Tibial nerve (tissue), 4 donors: Measurements from ENCODE around the gene KBTBD4. TPM values are rescaled to one million over a fixed set of nuclear protein-coding genes. Genes with fewer than 3 reads are reported as not detected.

Experiments used
- DNase-seq, 2 donors: peaks; one replicate each; pipeline ENCODE4 v3.0.0-alpha.2; 2019; ENCODE audit warnings: low spot score in 2 of 2
- H3K27ac ChIP-seq, 4 donors: fragments of 200-600 bp; sonication (generic) in 3 of 4; one replicate each; pipeline ENCODE4 v1.5.1; 2017 to 2019; ENCODE audit warnings: mild to moderate bottlenecking in 1 of 4
- H3K27me3 ChIP-seq, 2 donors: fragments of 200-600 bp; sonication (generic) in 1 of 2; one replicate each; pipeline versions ENCODE4 v1.5.1 to v1.6.0; 2017 to 2019
- H3K36me3 ChIP-seq, 3 donors: fragments of 200-600 bp; sonication (generic); one replicate each; pipeline ENCODE4 v1.5.1; 2018 to 2019
- H3K4me1 ChIP-seq, 4 donors: fragments of 200-600 bp; sonication (generic) in 3 of 4; one replicate each; pipeline ENCODE4 v1.5.1; 2017 to 2019
- H3K4me3 ChIP-seq, 4 donors: fragments of 200-600 bp; sonication (generic) in 3 of 4; one replicate each; pipeline ENCODE4 v1.5.1; 2017 to 2019; ENCODE audit warnings: mild to moderate bottlenecking in 1 of 4, moderate library complexity in 1 of 4
- H3K9me3 ChIP-seq, 4 donors: fragments of 200-600 bp; sonication (generic) in 3 of 4; one replicate each; pipeline ENCODE4 v1.5.1; 2017 to 2019
- CTCF ChIP-seq, 5 experiments: fragments of 200-600 bp in 3 of 5; fragments of 450-650 bp in 2 of 5; sonication (generic) in 3 of 5; IDR thresholded peaks; one replicate each; pipeline ENCODE4 v1.5.1; 2016 to 2019; ENCODE audit warnings: antibody characterized with exemption in 5 of 5, mild to moderate bottlenecking in 3 of 5, moderate library complexity in 2 of 5
- EP300 ChIP-seq, 2 donors: sonication (generic); formaldehyde crosslinking; IDR thresholded peaks; one replicate each; pipeline ENCODE4 v1.6.1; 2017; ENCODE audit warnings: antibody characterized with exemption in 2 of 2, mild to moderate bottlenecking in 1 of 2
- POLR2A ChIP-seq, 2 donors: fragments of 450-650 bp; IDR thresholded peaks; one replicate each; pipeline ENCODE4 v1.6.1; 2017; ENCODE audit warnings: antibody characterized with exemption in 2 of 2, mild to moderate bottlenecking in 2 of 2, moderate library complexity in 2 of 2
- WGBS, 2 donors: methylation state at CpG; one replicate each; pipeline ENCODE4 v1.1.5; 2018; 5-methylcytosine and 5-hydroxymethylcytosine counted together
- total RNA-seq, 4 donors: library from RNA; depleted of rRNA; stranded (reverse); fragments of >200 nt; gene quantifications; one replicate each; pipeline ENCODE4 v1.1.0, GENCODE V29; 2016

Gene KBTBD4
- total RNA-seq, 4 donors from 2014 or later: 18.0 to 20.8 (median 19.5) TPM

- Histone ChIP-seq H3K9me3 (no peaks in the 10 kb centered on the region), H3K4me1 (peaks cover 0 to 20% (median 4%) of the 10 kb centered on the region in 4 donors), H3K4me3 (no peak overlapping the region), H3K27ac (no peak overlapping the region), H3K27me3 (no peaks in the 10 kb centered on the region), H3K36me3 (peaks cover 0 to 21% (median 0%) of the 10 kb centered on the region in 3 donors)
- 47 to 50% methylated on average over 5 of the region's 5 CpGs for WGBS, 2 donors
- TF ChIP-seq EP300 (IDR thresholded peaks at IDR 0.05) (no peak), POLR2A (IDR thresholded peaks at IDR 0.05) (no peak), CTCF (IDR thresholded peaks at IDR 0.05) (no peak)
- no peak for DNase-seq
Measured at GRCh38 chr11:47606731-47607130, 28.0 kb upstream of the KBTBD4 start.

GRCh38 chr11:47605921-47606320, 27.2 kb upstream of the KBTBD4 start:
- TF ChIP-seq EP300 (IDR thresholded peaks at IDR 0.05) (no peak), CTCF (IDR thresholded peaks at IDR 0.05) (no peak), POLR2A (IDR thresholded peaks at IDR 0.05) (no peak)
- Histone ChIP-seq H3K36me3 (peaks cover 0 to 14% (median 0%) of the 10 kb centered on the region in 3 donors), H3K4me3 (no peak overlapping the region), H3K9me3 (no peaks in the 10 kb centered on the region), H3K27me3 (no peaks in the 10 kb centered on the region), H3K4me1 (peaks cover 0 to 20% (median 4%) of the 10 kb centered on the region in 4 donors), H3K27ac (no peak overlapping the region)
- WGBS, 2 donors: 80 to 91% methylated on average over 3 of the region's 3 CpGs
- no peak for DNase-seq

- Histone ChIP-seq H3K36me3 (no peaks in the 10 kb centered on the region), H3K27ac (no peak overlapping the region), H3K4me1 (peaks cover 0 to 17% (median 4%) of the 10 kb centered on the region in 4 donors), H3K4me3 (no peak overlapping the region), H3K27me3 (no peaks in the 10 kb centered on the region), H3K9me3 (no peaks in the 10 kb centered on the region)
- TF ChIP-seq EP300 (IDR thresholded peaks at IDR 0.05) (no peak), CTCF (IDR thresholded peaks at IDR 0.05) (no peak), POLR2A (IDR thresholded peaks at IDR 0.05) (no peak)
- no peak for DNase-seq
- 84 to 85% methylated on average over 4 of the region's 4 CpGs for WGBS, 2 donors
Measured at GRCh38 chr11:47603295-47603694, 24.5 kb upstream of the KBTBD4 start.

GRCh38 chr11:47599902-47600301, 21.1 kb upstream of the KBTBD4 start:
- Histone ChIP-seq H3K4me3 (no peak overlapping the region), H3K27ac (no peak overlapping the region), H3K9me3 (no peaks in the 10 kb centered on the region), H3K27me3 (peaks cover 0 to 8% of the 10 kb centered on the region in 2 donors), H3K36me3 (no peaks in the 10 kb centered on the region), H3K4me1 (no peaks in the 10 kb centered on the region)
- no peak for DNase-seq
- WGBS, 2 donors: 57 to 66% methylated on average over 4 of the region's 4 CpGs
- no peak for TF ChIP-seq CTCF (IDR thresholded peaks at IDR 0.05)
- no peak for TF ChIP-seq POLR2A (IDR thresholded peaks at IDR 0.05)
- no peak for TF ChIP-seq EP300 (IDR thresholded peaks at IDR 0.05)

DNA sequence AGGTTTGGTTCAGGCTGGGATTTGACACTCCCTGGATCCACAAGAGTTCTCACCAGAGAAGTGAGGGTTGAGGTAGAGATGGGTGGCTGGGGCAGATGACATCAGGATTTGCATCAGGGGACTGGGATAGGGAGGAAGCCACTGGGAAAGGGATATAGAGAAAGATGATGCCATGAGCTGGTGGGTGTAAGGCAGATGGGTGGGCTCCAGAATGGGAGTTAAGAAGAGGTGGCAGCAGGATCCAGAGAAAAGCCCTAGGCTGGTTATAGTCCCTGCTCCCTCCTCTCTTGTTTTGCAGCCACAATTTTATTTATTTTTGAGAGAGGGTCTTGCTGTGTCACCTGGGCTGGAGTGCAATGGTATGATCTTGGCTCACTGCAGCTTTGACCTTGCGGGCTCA, 17.2 kb upstream of the KBTBD4 start:
- Histone ChIP-seq H3K9me3 (no peaks in the 10 kb centered on the region), H3K4me3 (no peak overlapping the region), H3K27me3 (peaks cover 0 to 33% of the 10 kb centered on the region in 2 donors), H3K4me1 (peaks cover 0 to 24% (median 5%) of the 10 kb centered on the region in 4 donors), H3K36me3 (no peaks in the 10 kb centered on the region), H3K27ac (no peak overlapping the region)
- DNase-seq: no peak
- WGBS, 2 donors: 100% methylated on average over 1 of the region's 1 CpG
- TF ChIP-seq CTCF (IDR thresholded peaks at IDR 0.05) (no peak), POLR2A (IDR thresholded peaks at IDR 0.05) (no peak), EP300 (IDR thresholded peaks at IDR 0.05) (no peak)
